Measurements from ENCODE around the gene RMND5B. TPM values are rescaled to one million over a fixed set of nuclear protein-coding genes. Genes with fewer than 3 reads are reported as not detected.

Gene RMND5B
- total RNA-seq, 2 experiments from 2014 or later, result 12.0 to 13.8 TPM

DNA sequence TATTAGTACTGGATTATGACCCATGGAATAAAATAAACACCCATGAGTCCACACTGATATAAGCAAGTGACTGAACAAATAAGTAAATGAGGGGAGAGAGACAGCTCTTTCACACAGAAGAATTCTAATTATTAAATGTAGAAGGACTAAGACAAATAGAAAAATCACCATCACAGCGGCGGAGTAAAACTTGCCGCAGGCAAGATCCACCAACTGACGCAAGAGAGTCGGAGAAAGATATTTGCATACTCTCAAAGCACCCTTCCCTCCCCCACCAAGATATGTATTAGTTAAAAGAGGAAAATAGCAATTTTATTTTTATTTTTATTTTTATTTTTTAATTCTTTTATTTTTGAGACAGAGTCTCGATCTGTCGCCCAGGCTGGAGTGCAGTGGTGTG lies 32.1 kb upstream of the RMND5B start:
- Histone ChIP-seq H3K27ac (ENCODE audit: low read depth in 1 of 2, low read length in 2 of 2) (no peak overlapping the region), H3K36me3 (ENCODE audit: insufficient read depth, low read length) (no peaks in the 10 kb centered on the region), H3K4me3 (ENCODE audit: low read length) (no peak overlapping the region), H3K27me3 (ENCODE audit: control insufficient read depth in 1 of 2, insufficient read depth in 2 of 2, low read length in 2 of 2) (no peaks in the 10 kb centered on the region), H3K4me1 (ENCODE audit: insufficient read depth, low read length) (peaks cover 11% of the 10 kb centered on the region), H3K9me3 (ENCODE audit: control insufficient read depth in 1 of 2, insufficient read depth in 1 of 2, low read length in 2 of 2) (no peaks in the 10 kb centered on the region)
- Mint-ChIP-seq H3K9me3 (no peaks in the 10 kb centered on the region), H3K36me3 (ENCODE audit: low read depth) (no peaks in the 10 kb centered on the region), H3K27me3 (no peaks in the 10 kb centered on the region), H3K4me1 (ENCODE audit: low read depth) (peaks cover 14% of the 10 kb centered on the region), H3K4me3 (no peak overlapping the region), H3K27ac (no peak overlapping the region)
- no peak for TF ChIP-seq CTCF (IDR thresholded peaks at IDR 0.05)
- ChIA-PET POLR2A (no interaction called here), CTCF (no interaction called here)
- DNase-seq (no peak), ATAC-seq (ENCODE audit: poor library complexity) (no peak)
- intact Hi-C loops (cut with DNase I, micrococcal nuclease), result no loop called here

GRCh38 chr5:178103612-178104011 lies 27.2 kb upstream of the RMND5B start:
- ATAC-seq (ENCODE audit: poor library complexity) (no peak), DNase-seq (no peak)
- H3K4me3 ChIP-seq (ENCODE audit: low read length), result no peak overlapping the region
- POLR2A ChIA-PET, result no interaction called here
- no peaks in the 10 kb centered on the region for H3K27me3 ChIP-seq (ENCODE audit: control insufficient read depth in 1 of 2, insufficient read depth in 2 of 2, low read length in 2 of 2)
- intact Hi-C loops (cut with DNase I, micrococcal nuclease), result no loop called here
- no peaks in the 10 kb centered on the region for H3K9me3 Mint-ChIP-seq
- H3K36me3 Mint-ChIP-seq (ENCODE audit: low read depth), result no peaks in the 10 kb centered on the region
- no peaks in the 10 kb centered on the region for H3K36me3 ChIP-seq (ENCODE audit: insufficient read depth, low read length)
- H3K9me3 ChIP-seq (ENCODE audit: control insufficient read depth in 1 of 2, insufficient read depth in 1 of 2, low read length in 2 of 2), result no peaks in the 10 kb centered on the region
- H3K27ac Mint-ChIP-seq, result peak overlapping the region; percentile 10
- H3K4me3 Mint-ChIP-seq, result no peak overlapping the region
- CTCF ChIA-PET, result interaction anchor here (0.5 to 1.5 kb wide), 2 partner anchors 10 to 17 kb away, joined by 4 read pairs; no protein-coding TSS in a partner anchor
- TF ChIP-seq CTCF (IDR thresholded peaks at IDR 0.05), result no peak
- no peak overlapping the region for H3K27ac ChIP-seq (ENCODE audit: low read depth in 1 of 2, low read length in 2 of 2)
- peaks cover 18% of the 10 kb centered on the region for H3K4me1 Mint-ChIP-seq (ENCODE audit: low read depth)
- H3K27me3 Mint-ChIP-seq, result no peaks in the 10 kb centered on the region
- peaks cover 8% of the 10 kb centered on the region for H3K4me1 ChIP-seq (ENCODE audit: insufficient read depth, low read length)

DNA sequence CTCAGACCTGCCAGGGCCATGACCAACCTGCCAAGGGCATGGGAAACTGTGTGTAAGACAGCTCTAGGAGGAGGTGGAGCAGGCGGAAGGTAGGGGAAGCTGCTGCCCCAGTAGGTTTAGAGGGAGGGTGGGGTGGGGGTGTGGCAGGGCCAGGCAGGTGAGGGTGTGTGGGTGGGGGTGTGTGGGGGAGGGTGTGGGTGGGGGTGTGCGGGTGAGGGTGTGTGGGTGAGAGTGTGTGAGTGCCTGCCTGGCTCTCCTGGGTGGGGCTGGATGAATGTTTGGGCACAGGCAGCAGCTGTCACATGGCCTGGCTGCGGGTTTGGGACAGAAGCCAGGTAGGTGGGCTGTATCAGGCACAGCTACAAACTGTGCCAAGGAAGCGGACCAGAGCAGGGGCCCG lies 26.3 kb upstream of the RMND5B start:
- no peak overlapping the region for H3K27ac ChIP-seq (ENCODE audit: low read depth in 1 of 2, low read length in 2 of 2)
- H3K36me3 Mint-ChIP-seq (ENCODE audit: low read depth), result no peaks in the 10 kb centered on the region
- peak in 2 of 14 experiments; percentile 19 to 37 for DNase-seq
- no peak overlapping the region for H3K4me3 ChIP-seq (ENCODE audit: low read length)
- H3K9me3 ChIP-seq (ENCODE audit: control insufficient read depth in 1 of 2, insufficient read depth in 1 of 2, low read length in 2 of 2), result no peaks in the 10 kb centered on the region
- no peak for TF ChIP-seq CTCF (IDR thresholded peaks at IDR 0.05)
- peaks cover 8% of the 10 kb centered on the region for H3K4me1 ChIP-seq (ENCODE audit: insufficient read depth, low read length)
- no peak for ATAC-seq (ENCODE audit: poor library complexity)
- no peak overlapping the region for H3K27ac Mint-ChIP-seq
- H3K4me3 Mint-ChIP-seq, result no peak overlapping the region
- no peaks in the 10 kb centered on the region for H3K27me3 Mint-ChIP-seq
- peaks cover 18% of the 10 kb centered on the region for H3K4me1 Mint-ChIP-seq (ENCODE audit: low read depth)
- ChIA-PET CTCF (interaction anchor here (1.5 kb wide), 1 partner anchor 16 kb away, joined by 4 read pairs; no protein-coding TSS in a partner anchor), POLR2A (interaction anchor here (1.3 kb wide), 1 partner anchor 16 kb away, joined by 3 read pairs; no protein-coding TSS in a partner anchor)
- intact Hi-C loops (cut with DNase I, micrococcal nuclease), result no loop called here
- H3K9me3 Mint-ChIP-seq, result no peaks in the 10 kb centered on the region
- H3K36me3 ChIP-seq (ENCODE audit: insufficient read depth, low read length), result no peaks in the 10 kb centered on the region
- no peaks in the 10 kb centered on the region for H3K27me3 ChIP-seq (ENCODE audit: control insufficient read depth in 1 of 2, insufficient read depth in 2 of 2, low read length in 2 of 2)

Measured in CD4-positive, alpha-beta T cell (primary cell).